Measurements from ENCODE around the gene ARHGEF10L. TPM values are rescaled to one million over a fixed set of nuclear protein-coding genes. Genes with fewer than 3 reads are reported as not detected.

Gene ARHGEF10L
- total and polyA plus RNA-seq, 4 donors: 15.0 to 43.4 (median 24.3) TPM

DNA sequence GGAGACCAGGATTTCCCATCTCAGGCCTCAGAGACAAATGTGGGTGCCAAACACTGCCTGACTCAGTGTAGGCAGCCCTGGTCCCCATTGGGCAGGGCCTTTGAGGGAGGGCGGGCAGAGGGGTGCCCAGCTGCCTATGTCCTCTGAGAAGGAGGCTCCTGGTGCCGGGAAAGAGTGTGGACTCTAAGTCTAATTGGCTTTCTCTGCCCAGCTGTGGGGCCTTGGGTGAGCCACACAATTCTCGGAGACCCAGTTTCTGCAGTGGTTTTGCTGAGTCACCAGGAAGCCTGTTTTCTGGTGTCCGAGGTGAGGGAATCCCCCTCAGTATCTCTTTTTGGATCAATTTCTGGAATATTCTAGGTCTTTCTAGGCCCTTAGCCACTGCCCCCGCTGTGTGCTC, 180.4 kb downstream of the ARHGEF10L start:
- no peak for ATAC-seq (ENCODE audit: insufficient read depth, low FRiP score)
- no peak overlapping the region for H3K4me3 ChIP-seq

GRCh38 chr1:17721444-17721843, 181.9 kb downstream of the ARHGEF10L start:
- ATAC-seq (ENCODE audit: insufficient read depth, low FRiP score): no peak
- H3K9me3 ChIP-seq (ENCODE audit: control insufficient read depth in 4 of 4, insufficient read depth in 3 of 4, low read length in 3 of 4): no peaks in the 10 kb centered on the region
- no peak for TF ChIP-seq CTCF (IDR thresholded peaks at IDR 0.05; ENCODE audit: control extremely low read depth, extremely low read depth)
- no peaks in the 10 kb centered on the region for H3K27me3 ChIP-seq (ENCODE audit: control insufficient read depth in 3 of 3, insufficient read depth in 3 of 3, low read length in 2 of 3)
- H3K4me3 ChIP-seq: no peak overlapping the region
- H3K27ac ChIP-seq (ENCODE audit: low read depth in 1 of 2, low read length in 1 of 2): no peak overlapping the region
- no peak for DNase-seq
- no peaks in the 10 kb centered on the region for H3K36me3 ChIP-seq (ENCODE audit: control insufficient read depth in 4 of 4, insufficient read depth in 4 of 4, low read length in 4 of 4)
- no peaks in the 10 kb centered on the region for H3K4me1 ChIP-seq (ENCODE audit: control insufficient read depth in 5 of 5, insufficient read depth in 5 of 5, low read length in 5 of 5)
- H3K9ac ChIP-seq (ENCODE audit: insufficient read depth in 1 of 2, low read length in 2 of 2): no peak overlapping the region
- WGBS, 2 donors: 97 to 98% methylated on average over 2 of the region's 2 CpGs

More for the DNA sequence above, 180.4 kb downstream of the ARHGEF10L start:
- Histone ChIP-seq H3K27ac (ENCODE audit: low read depth in 1 of 2, low read length in 1 of 2) (no peak overlapping the region), H3K4me1 (ENCODE audit: control insufficient read depth in 5 of 5, insufficient read depth in 5 of 5, low read length in 5 of 5) (no peaks in the 10 kb centered on the region), H3K9me3 (ENCODE audit: control insufficient read depth in 4 of 4, insufficient read depth in 3 of 4, low read length in 3 of 4) (no peaks in the 10 kb centered on the region), H3K36me3 (ENCODE audit: control insufficient read depth in 4 of 4, insufficient read depth in 4 of 4, low read length in 4 of 4) (no peaks in the 10 kb centered on the region), H3K9ac (ENCODE audit: insufficient read depth in 1 of 2, low read length in 2 of 2) (no peak overlapping the region), H3K27me3 (ENCODE audit: control insufficient read depth in 3 of 3, insufficient read depth in 3 of 3, low read length in 2 of 3) (no peaks in the 10 kb centered on the region)
- 64 to 76% methylated on average over 5 of the region's 5 CpGs for WGBS, 2 donors
- DNase-seq: no peak
- no peak for TF ChIP-seq CTCF (IDR thresholded peaks at IDR 0.05; ENCODE audit: control extremely low read depth, extremely low read depth)

DNA sequence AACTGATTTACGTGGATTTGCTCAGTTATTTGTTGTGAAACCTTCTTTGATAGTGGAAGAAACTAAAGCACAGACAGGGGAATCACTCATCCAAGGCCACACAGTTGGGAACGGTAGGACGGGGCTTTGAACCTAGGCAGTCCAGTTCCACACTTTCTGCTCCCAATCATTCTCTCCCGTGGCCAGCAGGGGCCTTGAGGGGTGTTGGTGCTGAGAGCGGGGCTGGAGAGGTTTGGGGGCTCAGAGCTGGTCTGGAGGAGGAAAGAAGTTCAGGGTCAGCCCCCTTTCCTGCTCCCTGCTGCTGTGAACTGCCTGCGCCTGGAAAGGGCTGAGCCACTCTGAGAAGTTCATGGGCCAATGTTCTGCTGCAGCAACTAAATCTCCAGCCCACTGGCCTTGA, 184.2 kb downstream of the ARHGEF10L start:
- H3K9ac ChIP-seq (ENCODE audit: insufficient read depth in 1 of 2, low read length in 2 of 2): no peak overlapping the region
- no peak for ATAC-seq (ENCODE audit: insufficient read depth, low FRiP score)
- no peaks in the 10 kb centered on the region for H3K27me3 ChIP-seq (ENCODE audit: control insufficient read depth in 3 of 3, insufficient read depth in 3 of 3, low read length in 2 of 3)
- peaks cover 0 to 3% (median 0%) of the 10 kb centered on the region in 4 donors for H3K9me3 ChIP-seq (ENCODE audit: control insufficient read depth in 4 of 4, insufficient read depth in 3 of 4, low read length in 3 of 4)
- no peak overlapping the region for H3K4me3 ChIP-seq
- no peak for TF ChIP-seq CTCF (IDR thresholded peaks at IDR 0.05; ENCODE audit: control extremely low read depth, extremely low read depth)
- no peak for DNase-seq
- no peaks in the 10 kb centered on the region for H3K4me1 ChIP-seq (ENCODE audit: control insufficient read depth in 5 of 5, insufficient read depth in 5 of 5, low read length in 5 of 5)
- 40 to 49% methylated on average over 6 of the region's 6 CpGs for WGBS, 2 donors
- no peaks in the 10 kb centered on the region for H3K36me3 ChIP-seq (ENCODE audit: control insufficient read depth in 4 of 4, insufficient read depth in 4 of 4, low read length in 4 of 4)
- no peak overlapping the region for H3K27ac ChIP-seq (ENCODE audit: low read depth in 1 of 2, low read length in 1 of 2)

DNA sequence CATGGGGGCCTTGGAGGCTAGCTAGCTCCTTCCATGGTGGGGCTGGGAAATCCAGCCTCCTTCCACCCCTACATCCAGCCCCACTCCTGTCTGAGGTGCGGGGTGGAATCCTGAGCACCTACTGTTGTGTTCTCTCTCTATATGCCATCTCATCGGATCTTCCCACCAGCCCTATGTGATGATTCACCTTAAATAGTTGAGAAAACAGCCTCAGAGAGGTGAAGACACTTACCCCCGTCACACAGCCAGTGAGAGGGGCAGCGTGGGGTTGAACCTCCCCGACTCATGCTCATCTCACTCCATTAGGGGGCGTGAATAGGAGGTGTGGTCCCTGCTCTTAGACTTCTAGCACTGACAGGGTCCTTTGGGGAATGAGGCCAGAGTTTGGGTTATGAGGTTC, 184.7 kb downstream of the ARHGEF10L start:
- no peak overlapping the region for H3K4me3 ChIP-seq
- TF ChIP-seq CTCF (IDR thresholded peaks at IDR 0.05; ENCODE audit: control extremely low read depth, extremely low read depth): no peak
- ATAC-seq (ENCODE audit: insufficient read depth, low FRiP score): no peak
- no peaks in the 10 kb centered on the region for H3K27me3 ChIP-seq (ENCODE audit: control insufficient read depth in 3 of 3, insufficient read depth in 3 of 3, low read length in 2 of 3)
- peaks cover 0 to 5% (median 0%) of the 10 kb centered on the region in 4 donors for H3K9me3 ChIP-seq (ENCODE audit: control insufficient read depth in 4 of 4, insufficient read depth in 3 of 4, low read length in 3 of 4)
- H3K36me3 ChIP-seq (ENCODE audit: control insufficient read depth in 4 of 4, insufficient read depth in 4 of 4, low read length in 4 of 4): no peaks in the 10 kb centered on the region
- H3K4me1 ChIP-seq (ENCODE audit: control insufficient read depth in 5 of 5, insufficient read depth in 5 of 5, low read length in 5 of 5): no peaks in the 10 kb centered on the region
- H3K9ac ChIP-seq (ENCODE audit: insufficient read depth in 1 of 2, low read length in 2 of 2): no peak overlapping the region
- 81 to 85% methylated on average over 6 of the region's 6 CpGs for WGBS, 2 donors
- no peak overlapping the region for H3K27ac ChIP-seq (ENCODE audit: low read depth in 1 of 2, low read length in 1 of 2)
- no peak for DNase-seq

Data from lung (tissue), 12 donors.